Right lobe of liver (tissue), 4 donors: ENCODE measurements around the gene KCNA5.

Source experiments
- POLR2A ChIP-seq: fragments of 450-650 bp; IDR thresholded peaks from one replicate; pipeline ENCODE4 v1.6.1; 2017; ENCODE audit warnings: antibody characterized with exemption, mild to moderate bottlenecking
- TF ChIP-seq, protein P1 (sequence below), 4 donors: fragments of 200-600 bp in 3 of 4; fragments of 450-650 bp in 1 of 4; IDR thresholded peaks; one replicate each; pipeline versions ENCODE4 v1.5.1 to v1.8.0; 2016 to 2022; ENCODE audit warnings: antibody characterized with exemption in 4 of 4, mild to moderate bottlenecking in 2 of 4
- donor health status: DM: no; HTN: no; CAD: no.
- donor health status: DM: no; HTN: no; CAD: no.
- donor health status: DM: no; HTN: yes; CAD: no.

DNA sequence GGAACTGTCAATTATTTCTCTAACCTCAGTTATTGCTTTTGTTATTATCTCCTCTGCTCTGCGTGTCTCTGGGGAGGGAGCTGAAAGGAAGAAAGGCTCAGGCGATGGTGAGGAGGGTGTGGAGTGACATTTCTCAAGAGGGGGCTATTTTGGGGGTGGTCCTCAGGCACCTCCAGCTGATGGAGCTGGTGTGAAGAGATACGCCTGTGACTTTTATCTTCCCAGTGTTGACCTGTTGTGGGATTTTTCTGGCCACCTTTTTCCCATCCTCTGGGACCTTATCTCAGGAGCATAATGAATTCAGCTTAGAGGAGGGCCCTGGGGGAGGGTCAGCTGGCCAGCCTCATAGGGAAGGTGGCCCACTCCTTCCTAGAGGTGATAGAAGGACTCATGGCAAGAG lies 26.4 kb downstream of the KCNA5 start:
- TF ChIP-seq, protein P1, sequence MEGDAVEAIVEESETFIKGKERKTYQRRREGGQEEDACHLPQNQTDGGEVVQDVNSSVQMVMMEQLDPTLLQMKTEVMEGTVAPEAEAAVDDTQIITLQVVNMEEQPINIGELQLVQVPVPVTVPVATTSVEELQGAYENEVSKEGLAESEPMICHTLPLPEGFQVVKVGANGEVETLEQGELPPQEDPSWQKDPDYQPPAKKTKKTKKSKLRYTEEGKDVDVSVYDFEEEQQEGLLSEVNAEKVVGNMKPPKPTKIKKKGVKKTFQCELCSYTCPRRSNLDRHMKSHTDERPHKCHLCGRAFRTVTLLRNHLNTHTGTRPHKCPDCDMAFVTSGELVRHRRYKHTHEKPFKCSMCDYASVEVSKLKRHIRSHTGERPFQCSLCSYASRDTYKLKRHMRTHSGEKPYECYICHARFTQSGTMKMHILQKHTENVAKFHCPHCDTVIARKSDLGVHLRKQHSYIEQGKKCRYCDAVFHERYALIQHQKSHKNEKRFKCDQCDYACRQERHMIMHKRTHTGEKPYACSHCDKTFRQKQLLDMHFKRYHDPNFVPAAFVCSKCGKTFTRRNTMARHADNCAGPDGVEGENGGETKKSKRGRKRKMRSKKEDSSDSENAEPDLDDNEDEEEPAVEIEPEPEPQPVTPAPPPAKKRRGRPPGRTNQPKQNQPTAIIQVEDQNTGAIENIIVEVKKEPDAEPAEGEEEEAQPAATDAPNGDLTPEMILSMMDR (IDR thresholded peaks at IDR 0.05): no peak
- TF ChIP-seq POLR2A: no peak
